ENCODE results near the gene P4HA2.

P4HA2 gene

GRCh38 chr5:132257131-132258101 is 29.8 kb upstream of the P4HA2 start, which contains the start of gene PDLIM4:
Gene PDLIM4 (plus strand): TSS chr5:132257696. CDS start chr5:132257735, 39 bp downstream.
- no peak for TF ChIP-seq CTCF (IDR thresholded peaks at IDR 0.05; ENCODE audit: extremely low read depth, missing control alignments)
- DNase-seq (ENCODE audit: low spot score) = no peak

- TF ChIP-seq CTCF (IDR thresholded peaks at IDR 0.05; ENCODE audit: extremely low read depth, missing control alignments) = no peak
- DNase-seq (ENCODE audit: low spot score) = no peak
Measured at GRCh38 chr5:132256783-132257130, 29.1 kb upstream of the P4HA2 start.

GRCh38 chr5:132256086-132256782 is 28.6 kb upstream of the P4HA2 start:
- TF ChIP-seq CTCF (IDR thresholded peaks at IDR 0.05; ENCODE audit: extremely low read depth, missing control alignments) = no peak

GRCh38 chr5:132254321-132254977 is 26.8 kb upstream of the P4HA2 start:
- DNase-seq (ENCODE audit: low spot score) = no peak

More at GRCh38 chr5:132256086-132256782, 28.6 kb upstream of the P4HA2 start:
- no peak for DNase-seq (ENCODE audit: low spot score)

GRCh38 chr5:132253452-132254320 is 26.0 kb upstream of the P4HA2 start:
- DNase-seq (ENCODE audit: low spot score) = no peak
- no peak for TF ChIP-seq CTCF (IDR thresholded peaks at IDR 0.05; ENCODE audit: extremely low read depth, missing control alignments)

More at GRCh38 chr5:132254321-132254977, 26.8 kb upstream of the P4HA2 start:
- no peak for TF ChIP-seq CTCF (IDR thresholded peaks at IDR 0.05; ENCODE audit: extremely low read depth, missing control alignments)

- DNase-seq (ENCODE audit: low spot score) = no peak
- no peak for TF ChIP-seq CTCF (IDR thresholded peaks at IDR 0.05; ENCODE audit: extremely low read depth, missing control alignments)
Measured at GRCh38 chr5:132253008-132253441, 25.4 kb upstream of the P4HA2 start.
